Loucy (cell line): ENCODE measurements around the gene OOSP1.
A peak's percentile ranks its signal among the peaks of the same experiment; 100 is the strongest.

Source experiments
- H2AFZ ChIP-seq: fragments of 200-600 bp; sonication (generic); 2 replicates; pipeline ENCODE4 v1.6.0; 2016; ENCODE audit warnings: antibody characterized with exemption, mild to moderate bottlenecking, low read length, moderate library complexity
- H3F3A ChIP-seq: fragments of 200-600 bp; 2 replicates; pipeline ENCODE4 v1.6.0; 2016; ENCODE audit warnings: antibody characterized with exemption, low read depth, mild to moderate bottlenecking
- H3K27me3 ChIP-seq: fragments of 200-600 bp; sonication (generic); 2 replicates; pipeline ENCODE4 v1.6.1; 2014; ENCODE audit warnings: low read length, mild to moderate bottlenecking; ENCODE audit not compliant: insufficient read depth, poor library complexity, severe bottlenecking
- H3K36me3 ChIP-seq: fragments of 200-600 bp; sonication (generic); 2 replicates; pipeline ENCODE4 v1.6.1; 2016; ENCODE audit warnings: low read length; ENCODE audit not compliant: insufficient read depth
- H3K4me1 ChIP-seq: fragments of 200-600 bp; sonication (generic); 2 replicates; pipeline ENCODE4 v1.5.1; 2014; ENCODE audit warnings: low read length, mild to moderate bottlenecking; ENCODE audit not compliant: insufficient read depth, poor library complexity, severe bottlenecking
- H3K4me2 ChIP-seq: fragments of 200-600 bp; sonication (generic); 2 replicates; pipeline ENCODE4 v1.6.0; 2014; ENCODE audit warnings: antibody characterized with exemption, low read length, low read depth, mild to moderate bottlenecking; ENCODE audit not compliant: poor library complexity, severe bottlenecking
- H3K4me3 ChIP-seq: fragments of 200-600 bp; sonication (generic); 2 replicates; pipeline ENCODE4 v1.5.1; 2014; ENCODE audit warnings: low read length, mild to moderate bottlenecking, mixed read lengths; ENCODE audit not compliant: poor library complexity, severe bottlenecking
- H3K79me2 ChIP-seq: fragments of 200-600 bp; sonication (generic); 2 replicates; pipeline ENCODE4 v1.6.1; 2014; ENCODE audit warnings: low read length; ENCODE audit not compliant: insufficient read depth
- H3K9ac ChIP-seq: fragments of 200-600 bp; sonication (generic); 2 replicates; pipeline ENCODE4 v1.6.0; 2014; ENCODE audit warnings: mild to moderate bottlenecking, low read depth, low read length, moderate library complexity; ENCODE audit not compliant: poor library complexity, severe bottlenecking
- H3K9me2 ChIP-seq: fragments of 200-600 bp; sonication (generic); replicated peaks from 2 replicates; pipeline ENCODE4 v1.6.1; 2016; ENCODE audit warnings: low read depth, low read length, mixed read lengths
- H3K9me3 ChIP-seq: fragments of 200-600 bp; sonication (generic); 2 replicates; pipeline ENCODE4 v1.6.1; 2014; ENCODE audit warnings: mild to moderate bottlenecking, antibody characterized with exemption, low read length, low read depth; ENCODE audit not compliant: insufficient read depth
- H4K20me1 ChIP-seq: fragments of 200-600 bp; sonication (generic); 2 replicates; pipeline ENCODE4 v1.6.0; 2014; ENCODE audit warnings: antibody characterized with exemption, low read length, mild to moderate bottlenecking; ENCODE audit not compliant: insufficient read depth, poor library complexity, severe bottlenecking
- EZH2phosphoT487 ChIP-seq: fragments of 200-600 bp; IDR thresholded peaks from 2 replicates; pipeline ENCODE4 v1.6.1; 2018; ENCODE audit warnings: antibody characterized with exemption, mild to moderate bottlenecking, moderate library complexity, borderline replicate concordance
- TF ChIP-seq, protein P1 (sequence below): fragments of 200-600 bp; sonication (generic); conservative IDR thresholded peaks from 2 replicates; pipeline ENCODE4 v1.5.1; 2014; ENCODE audit warnings: mild to moderate bottlenecking, antibody characterized with exemption, low read length

Gene OOSP1

GRCh38 chr11:59943997-59944714, 5.9 kb downstream of the OOSP1 start:
- H3K9me3 ChIP-seq, result no peaks in the 10 kb centered on the region
- no peaks in the 10 kb centered on the region for H3K36me3 ChIP-seq
- H3K27me3 ChIP-seq, result no peaks in the 10 kb centered on the region
- peaks cover 25% of the 10 kb centered on the region for H3K4me1 ChIP-seq
- TF ChIP-seq, protein P1, sequence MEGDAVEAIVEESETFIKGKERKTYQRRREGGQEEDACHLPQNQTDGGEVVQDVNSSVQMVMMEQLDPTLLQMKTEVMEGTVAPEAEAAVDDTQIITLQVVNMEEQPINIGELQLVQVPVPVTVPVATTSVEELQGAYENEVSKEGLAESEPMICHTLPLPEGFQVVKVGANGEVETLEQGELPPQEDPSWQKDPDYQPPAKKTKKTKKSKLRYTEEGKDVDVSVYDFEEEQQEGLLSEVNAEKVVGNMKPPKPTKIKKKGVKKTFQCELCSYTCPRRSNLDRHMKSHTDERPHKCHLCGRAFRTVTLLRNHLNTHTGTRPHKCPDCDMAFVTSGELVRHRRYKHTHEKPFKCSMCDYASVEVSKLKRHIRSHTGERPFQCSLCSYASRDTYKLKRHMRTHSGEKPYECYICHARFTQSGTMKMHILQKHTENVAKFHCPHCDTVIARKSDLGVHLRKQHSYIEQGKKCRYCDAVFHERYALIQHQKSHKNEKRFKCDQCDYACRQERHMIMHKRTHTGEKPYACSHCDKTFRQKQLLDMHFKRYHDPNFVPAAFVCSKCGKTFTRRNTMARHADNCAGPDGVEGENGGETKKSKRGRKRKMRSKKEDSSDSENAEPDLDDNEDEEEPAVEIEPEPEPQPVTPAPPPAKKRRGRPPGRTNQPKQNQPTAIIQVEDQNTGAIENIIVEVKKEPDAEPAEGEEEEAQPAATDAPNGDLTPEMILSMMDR, result no peak
- no peak for TF ChIP-seq EZH2phosphoT487
- H2AFZ ChIP-seq, result peak overlapping the region; percentile 39; the same call in 1 of the 2 replicates
- no peak overlapping the region for H3K9ac ChIP-seq
- peak overlapping the region; percentile 0 for H3K4me3 ChIP-seq
- no peaks in the 10 kb centered on the region for H3K9me2 ChIP-seq
- H3K4me2 ChIP-seq, result peak overlapping the region; percentile 29
- H4K20me1 ChIP-seq, result no peaks in the 10 kb centered on the region
- no peaks in the 10 kb centered on the region for H3K79me2 ChIP-seq
- no peaks in the 10 kb centered on the region for H3F3A ChIP-seq

DNA sequence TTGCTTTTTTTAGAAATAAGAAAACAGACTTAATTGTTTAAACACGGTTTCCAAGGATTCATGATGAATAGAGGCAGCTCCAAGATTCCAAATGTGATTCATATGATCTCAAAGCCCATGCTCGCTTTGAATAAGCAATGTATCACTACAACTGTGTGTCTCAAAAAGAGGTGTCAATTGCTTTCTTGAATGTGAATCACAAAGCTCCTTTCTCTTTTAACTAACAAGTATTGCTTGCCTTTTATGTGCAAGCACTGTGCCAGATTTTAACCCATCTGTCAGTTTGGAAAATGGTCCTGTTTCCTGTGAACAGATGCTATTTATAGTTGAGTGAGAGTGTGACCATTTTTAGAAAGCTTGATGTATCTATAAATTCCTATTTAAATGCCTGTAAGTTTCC, 6.5 kb downstream of the OOSP1 start:
- Histone ChIP-seq H3K4me1 (peaks cover 25% of the 10 kb centered on the region), H3K9me2 (no peaks in the 10 kb centered on the region), H3K4me2 (peak overlapping the region; percentile 29), H2AFZ (peak overlapping the region; percentile 39), H3K27me3 (no peaks in the 10 kb centered on the region), H3K9ac (no peak overlapping the region), H4K20me1 (no peaks in the 10 kb centered on the region), H3K9me3 (no peaks in the 10 kb centered on the region), H3F3A (no peaks in the 10 kb centered on the region), H3K79me2 (no peaks in the 10 kb centered on the region), H3K36me3 (no peaks in the 10 kb centered on the region), H3K4me3 (peak overlapping the region; percentile 0)
- TF ChIP-seq, protein P1, result no peak
- TF ChIP-seq EZH2phosphoT487, result no peak

- Histone ChIP-seq H3K9me3 (no peaks in the 10 kb centered on the region), H3K4me3 (no peak overlapping the region), H2AFZ (no peak overlapping the region), H4K20me1 (no peaks in the 10 kb centered on the region), H3K79me2 (no peaks in the 10 kb centered on the region), H3K9me2 (no peaks in the 10 kb centered on the region), H3F3A (no peaks in the 10 kb centered on the region), H3K4me1 (no peaks in the 10 kb centered on the region), H3K27me3 (no peaks in the 10 kb centered on the region), H3K9ac (no peak overlapping the region), H3K36me3 (no peaks in the 10 kb centered on the region), H3K4me2 (no peak overlapping the region)
- TF ChIP-seq, protein P1, result no peak
- no peak for TF ChIP-seq EZH2phosphoT487
Observed at GRCh38 chr11:59953463-59954218, 15.4 kb downstream of the OOSP1 start.
